HS-27A (cell line): ENCODE measurements around the gene ALDH1A1.

Experiments used
- DNase-seq: peaks from one replicate; pipeline ENCODE4 v3.0.0-alpha.2; 2012; ENCODE audit warnings: low read depth, missing footprints

ALDH1A1 gene

DNA sequence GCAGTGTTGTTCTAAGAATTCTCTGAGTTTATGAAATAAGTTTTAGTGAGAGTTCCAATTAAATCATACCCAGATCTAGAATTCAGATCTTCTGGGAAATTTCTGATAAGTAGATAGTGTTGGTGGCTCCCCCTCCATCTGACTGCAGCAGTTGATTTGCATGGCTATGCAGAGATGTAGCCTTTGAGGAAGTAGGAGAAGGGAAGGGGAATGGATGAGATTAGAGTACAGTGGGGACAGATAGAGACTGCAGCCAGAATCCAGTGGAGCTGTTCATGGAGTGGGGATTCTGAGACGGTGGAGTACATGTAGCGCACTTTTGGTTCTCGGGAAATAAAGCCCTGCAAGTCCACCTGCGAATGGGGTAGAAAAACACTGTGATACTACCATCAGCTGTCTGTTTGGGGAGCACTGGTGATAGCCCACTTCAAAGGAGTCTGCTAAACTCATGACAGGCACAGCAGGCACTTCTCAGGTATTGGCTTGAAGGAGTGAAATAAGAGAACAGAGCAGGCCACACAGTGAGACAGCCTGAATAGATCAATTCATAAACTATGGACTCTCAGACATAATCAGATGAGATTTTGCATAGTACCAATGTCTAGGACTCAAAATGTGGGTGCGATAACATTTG lies 96.8 kb downstream of the ALDH1A1 start:
- no peak for DNase-seq

- DNase-seq = no peak
These were observed 97.5 kb downstream of the ALDH1A1 start for GRCh38 chr9:72855321-72855720.
